ENCODE data around the gene PHC1. TPM values are rescaled to one million over a fixed set of nuclear protein-coding genes. Genes with fewer than 3 reads are reported as not detected.

PHC1 gene
- total RNA-seq, 1 experiment from 2014 or later: 568 TPM

DNA sequence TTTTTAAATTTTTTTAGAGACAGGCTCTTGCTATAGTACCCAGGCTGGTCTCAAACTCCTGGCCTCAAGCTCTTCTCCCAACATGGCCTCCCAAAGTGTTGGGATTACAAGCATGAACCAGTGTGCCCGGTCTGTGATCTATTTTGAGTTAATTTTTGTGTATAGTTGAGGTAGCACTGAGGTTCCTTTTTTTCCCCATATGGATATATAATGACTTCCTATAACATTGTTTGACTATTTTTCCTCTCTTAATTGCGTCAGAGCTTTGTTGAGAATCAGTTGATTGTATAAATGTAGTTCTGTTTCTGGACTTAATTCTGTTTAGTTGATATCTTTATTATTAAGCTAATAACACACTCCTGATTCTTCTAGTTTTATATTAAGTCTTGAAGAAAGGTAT is 43.8 kb downstream of the PHC1 start:
- H3K23me2 ChIP-seq (ENCODE audit: insufficient read length, low read depth, low read length, poor library complexity, severe bottlenecking): no peaks in the 10 kb centered on the region
- H2BK12ac ChIP-seq (ENCODE audit: insufficient read length, low read depth, low read length): no peak overlapping the region
- no peaks in the 10 kb centered on the region for H3K4me1 ChIP-seq (ENCODE audit: insufficient read depth, low read length)
- Mint-ChIP-seq H3K9me3 (peaks cover 15 to 20% of the 10 kb centered on the region in 2 experiments), H3K4me1 (peaks cover 0 to 3% of the 10 kb centered on the region in 2 experiments; a peak in 1 of 4 replicates), H3K36me3 (ENCODE audit: insufficient read depth in 1 of 3, low read depth in 3 of 3) (peaks cover 28 to 51% (median 36%) of the 10 kb centered on the region in 3 experiments), H3K4me3 (no peak overlapping the region), H3K27ac (no peak overlapping the region), H3K27me3 (ENCODE audit: low read depth) (no peaks in the 10 kb centered on the region)
- H2BK15ac ChIP-seq (ENCODE audit: low read depth, low read length): no peak overlapping the region
- H3K27ac ChIP-seq (ENCODE audit: insufficient read length, low read depth, low read length): no peak overlapping the region
- H3T11ph ChIP-seq (ENCODE audit: low read length): no peak overlapping the region
- no CpG with 5 or more reads among the region's 2 CpGs for WGBS (ENCODE audit: extremely low coverage, insufficient read length, low lambda C conversion rate)
- no peak overlapping the region for H3K9ac ChIP-seq (ENCODE audit: extremely low read depth, insufficient read length, low read length)
- TF ChIP-seq, protein P1, sequence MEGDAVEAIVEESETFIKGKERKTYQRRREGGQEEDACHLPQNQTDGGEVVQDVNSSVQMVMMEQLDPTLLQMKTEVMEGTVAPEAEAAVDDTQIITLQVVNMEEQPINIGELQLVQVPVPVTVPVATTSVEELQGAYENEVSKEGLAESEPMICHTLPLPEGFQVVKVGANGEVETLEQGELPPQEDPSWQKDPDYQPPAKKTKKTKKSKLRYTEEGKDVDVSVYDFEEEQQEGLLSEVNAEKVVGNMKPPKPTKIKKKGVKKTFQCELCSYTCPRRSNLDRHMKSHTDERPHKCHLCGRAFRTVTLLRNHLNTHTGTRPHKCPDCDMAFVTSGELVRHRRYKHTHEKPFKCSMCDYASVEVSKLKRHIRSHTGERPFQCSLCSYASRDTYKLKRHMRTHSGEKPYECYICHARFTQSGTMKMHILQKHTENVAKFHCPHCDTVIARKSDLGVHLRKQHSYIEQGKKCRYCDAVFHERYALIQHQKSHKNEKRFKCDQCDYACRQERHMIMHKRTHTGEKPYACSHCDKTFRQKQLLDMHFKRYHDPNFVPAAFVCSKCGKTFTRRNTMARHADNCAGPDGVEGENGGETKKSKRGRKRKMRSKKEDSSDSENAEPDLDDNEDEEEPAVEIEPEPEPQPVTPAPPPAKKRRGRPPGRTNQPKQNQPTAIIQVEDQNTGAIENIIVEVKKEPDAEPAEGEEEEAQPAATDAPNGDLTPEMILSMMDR (conservative IDR thresholded peaks at IDR 0.05): no peak
- H3K18ac ChIP-seq (ENCODE audit: insufficient read length, low read depth, low read length): no peak overlapping the region
- no peak overlapping the region for H3K4ac ChIP-seq (ENCODE audit: low read depth, low read length)
- H3K4me2 ChIP-seq (ENCODE audit: insufficient read depth, insufficient read length, low read length): no peak overlapping the region
- H2BK120ac ChIP-seq (ENCODE audit: low read depth, low read length, poor library complexity, severe bottlenecking): no peak overlapping the region
- no peak overlapping the region for H3K23ac ChIP-seq (ENCODE audit: insufficient read length, low read depth, low read length)
- H2AFZ ChIP-seq (ENCODE audit: low read length): no peak overlapping the region
- H4K20me1 ChIP-seq (ENCODE audit: control insufficient read depth, insufficient read depth, insufficient read length): no peaks in the 10 kb centered on the region
- no peak overlapping the region for H4K91ac ChIP-seq (ENCODE audit: insufficient read length, low read depth, low read length)
- H3K56ac ChIP-seq (ENCODE audit: insufficient read length, low read depth, low read length): no peak overlapping the region
- no peak overlapping the region for H4K5ac ChIP-seq (ENCODE audit: insufficient read length, low read depth, low read length)
- no peaks in the 10 kb centered on the region for H3K79me1 ChIP-seq (ENCODE audit: insufficient read depth, low read depth, low read length, poor library complexity, severe bottlenecking)
- peaks cover 20% of the 10 kb centered on the region for H3K9me3 ChIP-seq (ENCODE audit: control insufficient read depth, low read depth, low read length)
- H3K14ac ChIP-seq (ENCODE audit: insufficient read depth, low read length): no peak overlapping the region
- no peak overlapping the region for H4K8ac ChIP-seq (replicated peaks; ENCODE audit: insufficient read length, low read depth, low read length)
- no peaks in the 10 kb centered on the region for H3K27me3 ChIP-seq (ENCODE audit: insufficient read depth, low read length)
- H2BK5ac ChIP-seq (ENCODE audit: insufficient read length, low read length): no peak overlapping the region
- no peak overlapping the region for H2AK5ac ChIP-seq (ENCODE audit: insufficient read length, low read length)
- H3K79me2 ChIP-seq (ENCODE audit: insufficient read depth, low read length): no peaks in the 10 kb centered on the region
- no peak for DNase-seq
- H2BK20ac ChIP-seq (ENCODE audit: low read depth, low read length, poor library complexity, severe bottlenecking): no peak overlapping the region

All from H9 (cell line).